Esophagus squamous epithelium (tissue), 4 donors: ENCODE results near the gene SRSF10.
A peak's percentile ranks its signal among the peaks of the same experiment; 100 is the strongest.

Source experiments
- CTCF ChIP-seq, 6 experiments: fragments of 450-650 bp in 4 of 6; fragments of 200-600 bp in 2 of 6; sonication (generic) in 2 of 6; IDR thresholded peaks; one replicate each; pipeline ENCODE4 v1.5.1; 2016 to 2019; ENCODE audit warnings: antibody characterized with exemption in 6 of 6, mild to moderate bottlenecking in 4 of 6, moderate library complexity in 4 of 6
- POLR2A ChIP-seq, 4 donors: fragments of 450-650 bp; IDR thresholded peaks; one replicate each; pipeline ENCODE4 v1.6.1; 2017; ENCODE audit warnings: antibody characterized with exemption in 4 of 4, mild to moderate bottlenecking in 4 of 4, moderate library complexity in 3 of 4

DNA sequence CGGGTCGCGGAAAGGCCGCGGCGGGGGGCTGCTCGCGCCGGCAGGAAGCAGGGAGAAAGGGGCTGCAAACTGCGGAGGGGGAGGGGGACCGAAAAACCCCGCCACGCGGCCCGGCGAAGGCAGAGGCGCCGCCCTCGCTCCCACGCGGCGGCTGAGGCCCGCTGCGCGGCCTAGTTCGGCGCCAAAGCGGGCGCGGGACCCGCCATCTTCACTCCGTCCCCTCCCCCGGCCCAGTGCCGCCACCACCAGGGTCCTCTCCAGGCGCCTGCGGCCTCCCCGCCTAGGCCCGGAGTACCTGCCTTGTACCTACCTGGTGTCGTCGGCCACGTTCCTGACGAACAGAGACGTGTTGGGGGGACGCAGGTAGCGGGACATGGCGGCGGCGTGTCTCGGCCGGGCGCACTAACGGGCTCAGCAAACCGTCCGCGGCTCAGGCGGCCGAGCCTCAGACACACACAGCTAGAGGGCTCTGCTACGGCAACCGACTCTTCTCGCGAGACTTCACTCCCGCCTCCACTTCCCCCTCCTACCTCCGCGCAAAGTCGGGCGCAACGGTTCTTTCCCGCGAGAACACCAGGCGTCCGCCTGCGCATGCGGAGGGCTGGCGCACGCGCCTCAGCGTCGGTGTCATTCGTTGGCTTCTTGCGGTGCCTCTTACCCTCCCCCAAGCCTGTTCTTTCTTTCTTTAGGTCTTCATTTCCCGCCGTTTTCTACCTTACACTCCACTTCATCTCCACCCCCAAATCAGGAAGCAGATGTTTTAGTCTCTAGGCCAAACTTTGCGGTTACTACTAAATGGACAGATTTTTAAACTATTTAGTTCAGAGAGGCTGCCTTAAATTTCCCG, at the start of gene SRSF10:
- peak in 5 of 6 experiments; percentile 18 to 76 (median 34) for TF ChIP-seq CTCF (IDR thresholded peaks at IDR 0.05)
- TF ChIP-seq POLR2A (IDR thresholded peaks at IDR 0.05), result peak in 3 of 4 donors; percentile 91 to 99 (median 97)
